ENCODE results near the gene LMNA. TPM values are rescaled to one million over a fixed set of nuclear protein-coding genes. Genes with fewer than 3 reads are reported as not detected.

Gene LMNA
- total and polyA plus RNA-seq, 9 donors, result 50.1 to 609 (median 360) TPM

DNA sequence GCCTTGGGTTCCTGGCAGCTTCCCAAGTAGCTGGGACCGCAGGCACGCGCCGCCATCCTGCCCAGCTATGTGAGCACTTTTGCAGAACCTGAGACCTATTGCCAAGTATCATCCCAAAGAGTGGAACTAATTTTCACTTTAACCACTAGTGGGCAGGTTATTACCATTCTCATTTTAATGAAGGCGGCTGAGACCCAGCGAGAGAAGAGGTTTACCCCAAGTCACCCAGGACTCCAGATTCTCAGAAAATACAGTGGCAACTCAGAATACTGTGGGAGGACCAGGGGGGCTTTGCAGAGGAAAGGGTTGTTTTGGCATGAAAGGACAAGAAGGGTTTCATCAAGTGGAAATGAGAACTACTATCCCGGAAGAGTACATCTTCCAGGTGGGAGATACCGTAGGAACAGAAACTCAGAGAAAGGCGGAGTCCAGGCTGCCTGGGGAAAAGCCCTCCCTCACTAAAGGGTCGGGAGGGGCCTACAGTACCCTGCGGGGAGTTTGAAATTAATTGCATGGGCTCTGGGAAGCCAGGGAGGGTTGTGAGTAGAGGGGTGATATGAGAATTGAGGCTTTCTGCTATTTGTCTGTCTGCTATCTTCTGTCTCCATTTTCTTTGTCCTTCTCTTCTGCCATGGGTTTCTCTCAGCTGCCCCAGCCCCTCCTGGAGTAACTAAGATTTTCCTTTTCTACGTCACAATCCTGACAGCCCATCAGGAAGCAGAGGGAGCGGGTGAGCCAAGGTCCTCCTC lies 31.7 kb downstream of the LMNA start:
- Histone ChIP-seq H3K9me3 (no peaks in the 10 kb centered on the region), H3K27ac (no peak overlapping the region), H3K36me3 (no peaks in the 10 kb centered on the region), H3K4me1 (ENCODE audit: insufficient read depth) (peaks cover 8% of the 10 kb centered on the region), H3K27me3 (no peaks in the 10 kb centered on the region), H3K4me3 (no peak overlapping the region)
- DNase-seq, result peak in 4 of 5 donors; percentile 61 to 74 (median 70)
- intact Hi-C loops (cut with DNase I), result loop anchor here (2.0 to 5.0 kb wide), 2 partner anchors 79 to 171 kb away; no protein-coding TSS in a partner anchor
- WGBS, 3 donors, result 5 to 7% (median 6%) methylated on average over 13 of the region's 13 CpGs
- TF ChIP-seq EP300 (IDR thresholded peaks at IDR 0.05), result no peak
- TF ChIP-seq, protein P1, sequence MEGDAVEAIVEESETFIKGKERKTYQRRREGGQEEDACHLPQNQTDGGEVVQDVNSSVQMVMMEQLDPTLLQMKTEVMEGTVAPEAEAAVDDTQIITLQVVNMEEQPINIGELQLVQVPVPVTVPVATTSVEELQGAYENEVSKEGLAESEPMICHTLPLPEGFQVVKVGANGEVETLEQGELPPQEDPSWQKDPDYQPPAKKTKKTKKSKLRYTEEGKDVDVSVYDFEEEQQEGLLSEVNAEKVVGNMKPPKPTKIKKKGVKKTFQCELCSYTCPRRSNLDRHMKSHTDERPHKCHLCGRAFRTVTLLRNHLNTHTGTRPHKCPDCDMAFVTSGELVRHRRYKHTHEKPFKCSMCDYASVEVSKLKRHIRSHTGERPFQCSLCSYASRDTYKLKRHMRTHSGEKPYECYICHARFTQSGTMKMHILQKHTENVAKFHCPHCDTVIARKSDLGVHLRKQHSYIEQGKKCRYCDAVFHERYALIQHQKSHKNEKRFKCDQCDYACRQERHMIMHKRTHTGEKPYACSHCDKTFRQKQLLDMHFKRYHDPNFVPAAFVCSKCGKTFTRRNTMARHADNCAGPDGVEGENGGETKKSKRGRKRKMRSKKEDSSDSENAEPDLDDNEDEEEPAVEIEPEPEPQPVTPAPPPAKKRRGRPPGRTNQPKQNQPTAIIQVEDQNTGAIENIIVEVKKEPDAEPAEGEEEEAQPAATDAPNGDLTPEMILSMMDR (IDR thresholded peaks at IDR 0.05), result peak; percentile 38 to 74 (median 70)
- TF ChIP-seq POLR2A (IDR thresholded peaks at IDR 0.05), result no peak

DNA sequence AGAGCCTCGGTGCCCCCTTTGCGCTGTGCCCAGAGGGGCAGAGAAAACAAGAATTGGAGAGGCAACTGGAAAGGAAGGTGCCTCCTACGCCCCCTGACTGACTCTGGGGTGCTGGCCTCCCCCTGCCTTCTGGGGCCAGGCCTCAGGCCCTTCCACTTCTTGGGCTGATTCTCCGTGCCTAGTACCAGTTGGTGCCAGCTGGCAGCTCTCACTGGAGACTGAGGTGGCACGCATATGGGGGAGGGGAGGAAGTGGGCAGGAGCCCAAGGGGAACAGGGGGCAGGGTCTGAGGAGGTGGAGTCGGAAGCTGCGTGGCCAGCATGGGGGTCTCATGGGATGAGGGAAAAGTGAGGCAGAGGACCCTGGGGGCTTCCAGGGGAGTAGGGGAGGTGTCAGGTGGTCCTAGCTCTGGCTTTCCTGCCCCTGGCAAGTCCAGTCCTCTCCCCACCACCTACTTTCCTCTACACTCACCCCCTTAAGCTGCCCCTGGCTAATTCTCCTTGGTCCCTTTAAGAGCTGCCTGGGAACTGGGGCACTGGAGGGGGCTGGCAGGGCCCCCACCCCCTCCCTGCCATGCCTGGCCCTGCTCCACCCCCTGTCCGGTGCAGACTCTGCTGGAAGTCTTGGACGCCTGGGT lies 32.4 kb downstream of the LMNA start:
- Histone ChIP-seq H3K27ac (no peak overlapping the region), H3K4me3 (no peak overlapping the region), H3K36me3 (no peaks in the 10 kb centered on the region), H3K9me3 (no peaks in the 10 kb centered on the region), H3K4me1 (ENCODE audit: insufficient read depth) (peaks cover 7% of the 10 kb centered on the region), H3K27me3 (no peaks in the 10 kb centered on the region)
- intact Hi-C loops (cut with DNase I), result loop anchor here (2.0 to 5.0 kb wide), 2 partner anchors 78 to 170 kb away; no protein-coding TSS in a partner anchor
- TF ChIP-seq, protein P1 (IDR thresholded peaks at IDR 0.05), result no peak
- TF ChIP-seq POLR2A (IDR thresholded peaks at IDR 0.05) (no peak), EP300 (IDR thresholded peaks at IDR 0.05) (no peak)
- peak in 3 of 5 donors; percentile 29 to 60 (median 55) for DNase-seq
- WGBS, 3 donors, result 8 to 17% (median 10%) methylated on average over 9 of the region's 9 CpGs

GRCh38 chr1:156148216-156148615 lies 33.7 kb downstream of the LMNA start:
- intact Hi-C loops (cut with DNase I), result loop anchor here in 1 of 4 donors (5.0 kb wide), 1 partner anchor 169 kb away; no protein-coding TSS in a partner anchor
- Histone ChIP-seq H3K4me3 (no peak overlapping the region), H3K9me3 (no peaks in the 10 kb centered on the region), H3K36me3 (no peaks in the 10 kb centered on the region), H3K27me3 (no peaks in the 10 kb centered on the region), H3K27ac (no peak overlapping the region), H3K4me1 (ENCODE audit: insufficient read depth) (peaks cover 7% of the 10 kb centered on the region)
- TF ChIP-seq POLR2A (IDR thresholded peaks at IDR 0.05) (no peak), EP300 (IDR thresholded peaks at IDR 0.05) (no peak)
- TF ChIP-seq, protein P1 (IDR thresholded peaks at IDR 0.05), result no peak
- DNase-seq, result no peak
- WGBS, 3 donors, result 58 to 69% (median 60%) methylated on average over 6 of the region's 6 CpGs

GRCh38 chr1:156149374-156150332 lies 35.1 kb downstream of the LMNA start:
- Histone ChIP-seq H3K27ac (no peak overlapping the region), H3K4me1 (ENCODE audit: insufficient read depth) (peaks cover 7% of the 10 kb centered on the region), H3K27me3 (no peaks in the 10 kb centered on the region), H3K9me3 (no peaks in the 10 kb centered on the region), H3K36me3 (no peaks in the 10 kb centered on the region), H3K4me3 (no peak overlapping the region)
- WGBS, 3 donors, result 9 to 15% (median 11%) methylated on average over 20 of the region's 20 CpGs
- intact Hi-C loops (cut with DNase I), result loop anchor here in 1 of 4 donors (5.0 kb wide), 2 partner anchors 78 to 168 kb away; no protein-coding TSS in a partner anchor
- TF ChIP-seq POLR2A (IDR thresholded peaks at IDR 0.05) (no peak), EP300 (IDR thresholded peaks at IDR 0.05) (no peak)
- TF ChIP-seq, protein P1 (IDR thresholded peaks at IDR 0.05), result no peak
- DNase-seq, result no peak

All from ovary (tissue), 9 donors.